VCaP (cell line): ENCODE results near the gene H1-8.

Experiments used
- H3K27ac ChIP-seq: fragments of 450-650 bp; 2 replicates; pipeline ENCODE4 v1.5.1; 2017
- TF ChIP-seq, protein P1 (sequence below): fragments of 450-650 bp; conservative IDR thresholded peaks from 2 replicates; pipeline ENCODE4 v1.5.1; 2017; ENCODE audit warnings: mild to moderate bottlenecking, moderate library complexity

H1-8 gene

DNA sequence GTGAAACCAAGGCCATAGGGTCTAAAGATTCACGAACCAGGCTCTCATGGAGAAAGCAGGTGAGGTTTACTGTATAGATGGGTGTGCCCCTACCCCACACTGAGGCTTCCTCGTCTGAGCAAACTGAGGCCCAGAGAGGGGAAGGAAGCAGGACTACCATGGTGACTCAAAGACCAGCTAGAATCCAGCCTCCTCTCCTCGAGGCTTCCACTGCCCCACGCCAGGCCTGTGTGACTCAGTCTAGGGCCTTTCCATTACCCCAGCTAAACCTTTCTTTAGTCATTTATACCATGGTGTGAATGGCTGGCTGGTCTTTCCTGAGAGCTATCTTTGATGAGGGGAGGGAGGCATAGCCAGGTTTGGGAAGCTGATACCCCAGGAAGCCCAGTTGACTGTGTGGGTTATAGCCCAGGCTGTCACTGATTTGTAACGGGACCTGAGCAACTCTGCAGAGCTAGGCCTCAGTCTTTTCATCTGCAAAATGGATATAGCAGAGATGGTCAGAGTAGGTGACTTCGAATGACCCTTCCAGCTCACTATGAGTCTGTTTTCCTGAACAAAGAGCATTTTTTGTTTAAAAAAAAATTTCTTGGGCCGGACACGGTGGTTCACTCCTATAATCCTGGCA is 17.5 kb upstream of the H1-8 start:
- TF ChIP-seq, protein P1, sequence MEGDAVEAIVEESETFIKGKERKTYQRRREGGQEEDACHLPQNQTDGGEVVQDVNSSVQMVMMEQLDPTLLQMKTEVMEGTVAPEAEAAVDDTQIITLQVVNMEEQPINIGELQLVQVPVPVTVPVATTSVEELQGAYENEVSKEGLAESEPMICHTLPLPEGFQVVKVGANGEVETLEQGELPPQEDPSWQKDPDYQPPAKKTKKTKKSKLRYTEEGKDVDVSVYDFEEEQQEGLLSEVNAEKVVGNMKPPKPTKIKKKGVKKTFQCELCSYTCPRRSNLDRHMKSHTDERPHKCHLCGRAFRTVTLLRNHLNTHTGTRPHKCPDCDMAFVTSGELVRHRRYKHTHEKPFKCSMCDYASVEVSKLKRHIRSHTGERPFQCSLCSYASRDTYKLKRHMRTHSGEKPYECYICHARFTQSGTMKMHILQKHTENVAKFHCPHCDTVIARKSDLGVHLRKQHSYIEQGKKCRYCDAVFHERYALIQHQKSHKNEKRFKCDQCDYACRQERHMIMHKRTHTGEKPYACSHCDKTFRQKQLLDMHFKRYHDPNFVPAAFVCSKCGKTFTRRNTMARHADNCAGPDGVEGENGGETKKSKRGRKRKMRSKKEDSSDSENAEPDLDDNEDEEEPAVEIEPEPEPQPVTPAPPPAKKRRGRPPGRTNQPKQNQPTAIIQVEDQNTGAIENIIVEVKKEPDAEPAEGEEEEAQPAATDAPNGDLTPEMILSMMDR, result no peak
- H3K27ac ChIP-seq, result no peak overlapping the region

DNA sequence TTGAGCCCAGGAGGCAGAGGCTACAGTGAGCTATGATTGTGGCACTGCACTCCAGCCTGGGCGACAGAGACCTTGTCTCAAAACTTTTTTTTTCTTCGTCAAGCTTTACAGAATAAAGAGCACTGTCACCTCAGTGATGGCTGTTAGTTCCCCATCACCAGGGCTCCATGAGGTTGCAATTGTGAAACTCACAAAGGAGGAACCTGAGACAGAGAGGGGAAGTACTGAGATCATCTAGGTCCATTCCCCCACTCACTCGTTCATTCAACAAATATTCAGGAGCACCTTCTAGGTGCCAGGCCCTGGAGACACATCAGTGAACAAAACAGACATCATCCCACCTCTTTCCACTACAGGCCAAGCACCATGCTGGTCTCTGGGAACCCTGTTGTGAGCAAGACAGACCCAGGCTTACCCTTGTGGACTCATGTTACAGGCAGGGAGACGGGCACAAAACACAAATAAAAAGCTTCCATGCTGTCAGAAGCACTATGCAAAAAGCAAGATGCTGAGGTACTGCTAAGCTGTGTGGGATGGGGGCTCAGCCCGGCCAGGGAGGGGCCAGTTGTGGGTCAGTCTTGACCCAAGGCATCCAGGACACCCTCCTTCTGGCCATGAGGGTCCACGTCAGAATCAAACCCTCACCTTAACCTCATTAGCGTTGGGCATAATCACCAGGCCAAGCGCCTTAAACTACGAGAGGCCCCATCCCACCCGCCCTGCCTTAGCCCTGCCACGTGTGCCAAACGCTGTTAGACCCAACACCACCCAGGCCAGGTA is 16.7 kb upstream of the H1-8 start:
- TF ChIP-seq, protein P1, result no peak
- no peak overlapping the region for H3K27ac ChIP-seq

DNA sequence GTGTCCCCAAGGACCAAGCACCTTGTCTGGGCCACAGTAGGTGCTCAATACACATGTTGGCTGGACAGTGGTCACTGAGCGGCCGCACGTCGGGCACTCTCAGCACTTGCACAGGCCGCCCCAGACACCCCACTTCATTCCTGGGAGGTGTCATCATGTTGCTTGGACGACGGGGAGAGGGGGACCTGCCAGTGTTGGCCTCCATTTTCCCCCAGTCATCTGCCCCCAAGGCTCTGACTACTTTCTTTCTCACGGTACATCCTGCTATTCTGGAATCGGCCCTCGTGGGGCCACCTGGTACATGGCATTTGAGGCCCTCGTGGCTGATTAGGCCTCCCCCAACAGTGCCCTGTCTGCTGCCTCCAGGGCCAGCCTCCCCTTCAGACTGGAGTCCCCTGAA is 15.7 kb upstream of the H1-8 start:
- TF ChIP-seq, protein P1, result no peak
- H3K27ac ChIP-seq, result no peak overlapping the region

DNA sequence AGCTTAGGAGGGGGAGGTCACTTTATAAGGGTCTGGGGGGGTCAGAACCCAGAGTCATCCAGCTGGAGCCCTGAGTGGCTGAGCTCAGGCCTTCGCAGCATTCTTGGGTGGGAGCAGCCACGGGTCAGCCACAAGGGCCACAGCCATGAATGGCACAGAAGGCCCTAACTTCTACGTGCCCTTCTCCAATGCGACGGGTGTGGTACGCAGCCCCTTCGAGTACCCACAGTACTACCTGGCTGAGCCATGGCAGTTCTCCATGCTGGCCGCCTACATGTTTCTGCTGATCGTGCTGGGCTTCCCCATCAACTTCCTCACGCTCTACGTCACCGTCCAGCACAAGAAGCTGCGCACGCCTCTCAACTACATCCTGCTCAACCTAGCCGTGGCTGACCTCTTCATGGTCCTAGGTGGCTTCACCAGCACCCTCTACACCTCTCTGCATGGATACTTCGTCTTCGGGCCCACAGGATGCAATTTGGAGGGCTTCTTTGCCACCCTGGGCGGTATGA is 14.3 kb upstream of the H1-8 start, which contains the start of gene RHO:
Gene RHO, plus strand, starts transcription at position 51 of the 512 bp plus-strand sequence. Its CDS starts 95 bp downstream, at position 146.
- TF ChIP-seq, protein P1, result no peak
- H3K27ac ChIP-seq, result no peak within 1 kb of the TSS

DNA sequence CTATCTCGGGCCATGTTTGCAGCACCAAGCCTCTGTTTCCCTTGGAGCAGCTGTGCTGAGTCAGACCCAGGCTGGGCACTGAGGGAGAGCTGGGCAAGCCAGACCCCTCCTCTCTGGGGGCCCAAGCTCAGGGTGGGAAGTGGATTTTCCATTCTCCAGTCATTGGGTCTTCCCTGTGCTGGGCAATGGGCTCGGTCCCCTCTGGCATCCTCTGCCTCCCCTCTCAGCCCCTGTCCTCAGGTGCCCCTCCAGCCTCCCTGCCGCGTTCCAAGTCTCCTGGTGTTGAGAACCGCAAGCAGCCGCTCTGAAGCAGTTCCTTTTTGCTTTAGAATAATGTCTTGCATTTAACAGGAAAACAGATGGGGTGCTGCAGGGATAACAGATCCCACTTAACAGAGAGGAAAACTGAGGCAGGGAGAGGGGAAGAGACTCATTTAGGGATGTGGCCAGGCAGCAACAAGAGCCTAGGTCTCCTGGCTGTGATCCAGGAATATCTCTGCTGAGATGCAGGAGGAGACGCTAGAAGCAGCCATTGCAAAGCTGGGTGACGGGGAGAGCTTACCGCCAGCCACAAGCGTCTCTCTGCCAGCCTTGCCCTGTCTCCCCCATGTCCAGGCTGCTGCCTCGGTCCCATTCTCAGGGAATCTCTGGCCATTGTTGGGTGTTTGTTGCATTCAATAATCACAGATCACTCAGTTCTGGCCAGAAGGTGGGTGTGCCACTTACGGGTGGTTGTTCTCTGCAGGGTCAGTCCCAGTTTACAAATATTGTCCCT is 13.4 kb upstream of the H1-8 start:
- TF ChIP-seq, protein P1, result no peak
- no peak overlapping the region for H3K27ac ChIP-seq

DNA sequence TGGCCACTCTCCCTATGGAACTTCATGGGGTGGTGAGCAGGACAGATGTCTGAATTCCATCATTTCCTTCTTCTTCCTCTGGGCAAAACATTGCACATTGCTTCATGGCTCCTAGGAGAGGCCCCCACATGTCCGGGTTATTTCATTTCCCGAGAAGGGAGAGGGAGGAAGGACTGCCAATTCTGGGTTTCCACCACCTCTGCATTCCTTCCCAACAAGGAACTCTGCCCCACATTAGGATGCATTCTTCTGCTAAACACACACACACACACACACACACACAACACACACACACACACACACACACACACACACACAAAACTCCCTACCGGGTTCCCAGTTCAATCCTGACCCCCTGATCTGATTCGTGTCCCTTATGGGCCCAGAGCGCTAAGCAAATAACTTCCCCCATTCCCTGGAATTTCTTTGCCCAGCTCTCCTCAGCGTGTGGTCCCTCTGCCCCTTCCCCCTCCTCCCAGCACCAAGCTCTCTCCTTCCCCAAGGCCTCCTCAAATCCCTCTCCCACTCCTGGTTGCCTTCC is 12.7 kb upstream of the H1-8 start:
- TF ChIP-seq, protein P1, result no peak
- no peak overlapping the region for H3K27ac ChIP-seq

DNA sequence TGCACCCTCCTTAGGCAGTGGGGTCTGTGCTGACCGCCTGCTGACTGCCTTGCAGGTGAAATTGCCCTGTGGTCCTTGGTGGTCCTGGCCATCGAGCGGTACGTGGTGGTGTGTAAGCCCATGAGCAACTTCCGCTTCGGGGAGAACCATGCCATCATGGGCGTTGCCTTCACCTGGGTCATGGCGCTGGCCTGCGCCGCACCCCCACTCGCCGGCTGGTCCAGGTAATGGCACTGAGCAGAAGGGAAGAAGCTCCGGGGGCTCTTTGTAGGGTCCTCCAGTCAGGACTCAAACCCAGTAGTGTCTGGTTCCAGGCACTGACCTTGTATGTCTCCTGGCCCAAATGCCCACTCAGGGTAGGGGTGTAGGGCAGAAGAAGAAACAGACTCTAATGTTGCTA is 12.2 kb upstream of the H1-8 start:
- TF ChIP-seq, protein P1, result no peak
- no peak overlapping the region for H3K27ac ChIP-seq
